ENCODE data around the gene KIF25.
A peak's percentile ranks its signal among the peaks of the same experiment; 100 is the strongest.

The KIF25 gene

GRCh38 chr6:167997642-167998041, at the start of gene KIF25:
Gene KIF25, plus strand, starts transcription at chr6:167997671. Its CDS starts 31,915 bp downstream, at chr6:168029586.
- DNase-seq (ENCODE audit: low spot score): no peak

- no peak for DNase-seq (ENCODE audit: low spot score)
These were observed 49.8 kb upstream of the KIF25 start for GRCh38 chr6:167947716-167948115.

- DNase-seq (ENCODE audit: low spot score): no peak
These were observed 48.8 kb upstream of the KIF25 start for GRCh38 chr6:167948716-167949115.

- no peak for DNase-seq (ENCODE audit: low spot score)
These were observed 48.3 kb upstream of the KIF25 start for GRCh38 chr6:167949121-167949684.

GRCh38 chr6:167951781-167952511, 45.5 kb upstream of the KIF25 start:
- DNase-seq (ENCODE audit: low spot score): no peak

- DNase-seq (ENCODE audit: low spot score): no peak
These were observed 45.0 kb upstream of the KIF25 start for GRCh38 chr6:167952512-167952859.

GRCh38 chr6:167953551-167953950, 43.9 kb upstream of the KIF25 start:
- no peak for DNase-seq (ENCODE audit: low spot score)

- DNase-seq (ENCODE audit: low spot score): no peak
These were observed 43.3 kb upstream of the KIF25 start for GRCh38 chr6:167954151-167954550.

GRCh38 chr6:167956491-167956890, 41.0 kb upstream of the KIF25 start:
- DNase-seq (ENCODE audit: low spot score): no peak

- peak; percentile 11 for DNase-seq (ENCODE audit: low spot score)
These were observed 40.4 kb upstream of the KIF25 start for GRCh38 chr6:167956983-167957492.

GRCh38 chr6:167957626-167958025, 39.8 kb upstream of the KIF25 start:
- no peak for DNase-seq (ENCODE audit: low spot score)

GRCh38 chr6:167960579-167960978, 36.9 kb upstream of the KIF25 start:
- no peak for DNase-seq (ENCODE audit: low spot score)

- no peak for DNase-seq (ENCODE audit: low spot score)
These were observed 34.8 kb upstream of the KIF25 start for GRCh38 chr6:167962711-167963110.

- DNase-seq (ENCODE audit: low spot score): no peak
These were observed 33.8 kb upstream of the KIF25 start for GRCh38 chr6:167963589-167964057.

- no peak for DNase-seq (ENCODE audit: low spot score)
These were observed 31.6 kb upstream of the KIF25 start for GRCh38 chr6:167965592-167966539.

GRCh38 chr6:167966540-167966905, 30.9 kb upstream of the KIF25 start:
- no peak for DNase-seq (ENCODE audit: low spot score)

GRCh38 chr6:167968091-167968490, 29.4 kb upstream of the KIF25 start:
- no peak for DNase-seq (ENCODE audit: low spot score)

- no peak for DNase-seq (ENCODE audit: low spot score)
These were observed 27.2 kb upstream of the KIF25 start for GRCh38 chr6:167970230-167970629.

- no peak for DNase-seq (ENCODE audit: low spot score)
These were observed 25.3 kb upstream of the KIF25 start for GRCh38 chr6:167972193-167972592.

GRCh38 chr6:167973148-167973885, 24.2 kb upstream of the KIF25 start:
- DNase-seq (ENCODE audit: low spot score): no peak

GRCh38 chr6:167974640-167975344, 22.7 kb upstream of the KIF25 start:
- no peak for DNase-seq (ENCODE audit: low spot score)
